GM12878 (cell line): ENCODE results near the gene PPIF. TPM values are rescaled to one million over a fixed set of nuclear protein-coding genes. Genes with fewer than 3 reads are reported as not detected.

ENCODE experiments used
- BACH1 ChIP-seq: fragments of 450-650 bp; IDR thresholded peaks from 2 replicates; pipeline ENCODE4 v1.6.1; 2017; ENCODE audit warnings: mild to moderate bottlenecking, borderline replicate concordance
- BHLHE40 ChIP-seq, 2 experiments: fragments of 450-650 bp in 1 of 2; IDR thresholded peaks; 2 replicates each; pipeline ENCODE4 v1.6.1; 2011 to 2017; ENCODE audit warnings: low read depth in 2 of 2, borderline replicate concordance in 1 of 2, improper control_type of control experiment in 1 of 2, low read length in 1 of 2, mild to moderate bottlenecking in 1 of 2
- CBFB ChIP-seq: IDR thresholded peaks from 2 replicates; pipeline ENCODE4 v1.6.1; 2016; ENCODE audit warnings: antibody characterized with exemption, low read depth
- CHD1 ChIP-seq: IDR thresholded peaks from 2 replicates; pipeline ENCODE4 v1.6.1; 2012; ENCODE audit warnings: low read depth, low read length, improper control_type of control experiment
- DPF2 ChIP-seq: fragments of 450-650 bp; IDR thresholded peaks from 2 replicates; pipeline ENCODE4 v1.6.1; 2017; ENCODE audit warnings: mild to moderate bottlenecking
- EED ChIP-seq: sonication (generic); IDR thresholded peaks from 2 replicates; pipeline ENCODE4 v1.6.1; 2016; ENCODE audit warnings: antibody characterized with exemption, low read depth
- HDGF ChIP-seq: fragments of 450-650 bp; IDR thresholded peaks from 2 replicates; pipeline ENCODE4 v1.6.1; 2016; ENCODE audit warnings: antibody characterized with exemption
- IKZF2 ChIP-seq, 2 experiments: fragments of 450-650 bp; IDR thresholded peaks; 2 replicates each; pipeline ENCODE4 v1.6.1; 2017; ENCODE audit warnings: mild to moderate bottlenecking in 2 of 2, moderate library complexity in 2 of 2
- JUNB ChIP-seq: IDR thresholded peaks from 2 replicates; pipeline ENCODE4 v1.6.1; 2016; ENCODE audit warnings: antibody characterized with exemption, mild to moderate bottlenecking
- MXI1 ChIP-seq: fragments of 150-350 bp; IDR thresholded peaks from 2 replicates; pipeline ENCODE4 v1.6.1; 2011; ENCODE audit warnings: low read depth, mild to moderate bottlenecking, inconsistent platforms, low read length, improper control_type of control experiment
- MYB ChIP-seq: fragments of 150-350 bp; IDR thresholded peaks from 2 replicates; pipeline ENCODE4 v1.6.1; 2014; ENCODE audit warnings: mild to moderate bottlenecking, low read depth, low read length, borderline replicate concordance
- RAD51 ChIP-seq: fragments of 450-650 bp; IDR thresholded peaks from 2 replicates; pipeline ENCODE4 v1.6.1; 2016; ENCODE audit warnings: moderate library complexity, mild to moderate bottlenecking, inconsistent platforms
- RELA ChIP-seq: fragments of 450-650 bp; IDR thresholded peaks from 2 replicates; pipeline ENCODE4 v1.8.0; 2014; ENCODE audit warnings: borderline replicate concordance; ENCODE audit not compliant: partially characterized antibody
- SIN3A ChIP-seq: IDR thresholded peaks from 2 replicates; pipeline ENCODE4 v1.6.1; 2012; ENCODE audit warnings: low read depth, low read length, improper control_type of control experiment
- SRF ChIP-seq, 2 experiments: IDR thresholded peaks; 2 replicates each; pipeline ENCODE4 v1.6.1; 2011; ENCODE audit warnings: low read depth in 2 of 2, low read length in 2 of 2, mild to moderate bottlenecking in 1 of 2, moderate library complexity in 1 of 2
- TBL1XR1 ChIP-seq: IDR thresholded peaks from 2 replicates; pipeline ENCODE4 v1.6.1; 2012; ENCODE audit warnings: low read depth, low read length, improper control_type of control experiment
- USF2 ChIP-seq: IDR thresholded peaks from 2 replicates; pipeline ENCODE4 v1.6.1; 2011; ENCODE audit warnings: low read depth, low read length, improper control_type of control experiment, borderline replicate concordance
- YY1 ChIP-seq: IDR thresholded peaks from 2 replicates; pipeline ENCODE4 v1.6.1; 2011; ENCODE audit warnings: low read depth, mild to moderate bottlenecking, low read length
- ZNF24 ChIP-seq: fragments of 450-650 bp; IDR thresholded peaks from 2 replicates; pipeline ENCODE4 v1.6.1; 2017; ENCODE audit warnings: antibody characterized with exemption, mild to moderate bottlenecking
- polyA plus RNA-seq, 11 experiments: library from polyadenylated mRNA; depleted of rRNA in 4 of 11; unstranded in 6 of 11; stranded (reverse) in 5 of 11; fragments of >200 nt; fragmentation: Nextera tagmentation in 4 of 11; fragmentation: Illumina TruSeq in 1 of 11; extraction: Ambion mirVana in 4 of 11; extraction: Trizol in 1 of 11; gene quantifications; 1 replicate in 1 of 11; 2 replicates in 10 of 11; pipeline versions ENCODE4 v1.2.1 to v1.2.3, GENCODE V29; 2011 to 2016; ENCODE audit warnings: inconsistent platforms in 2 of 11, missing spikeins in 2 of 11, low read depth in 1 of 11
- total RNA-seq, 4 experiments: library from RNA; depleted of rRNA in 3 of 4; stranded (reverse); fragments of >200 nt in 3 of 4; fragmentation: Illumina TruSeq in 1 of 4; extraction: Trizol in 1 of 4; gene quantifications; 2 replicates each; pipeline versions ENCODE4 v1.2.1 to v1.2.3, GENCODE V29; 2013 to 2021
- TF ChIP-seq, protein P1 (sequence below): IDR thresholded peaks from 2 replicates; pipeline ENCODE4 v1.6.1; 2012; ENCODE audit warnings: low read depth, low read length, improper control_type of control experiment
- TF ChIP-seq, protein P2 (sequence below): fragments of 450-650 bp; formaldehyde crosslinking; IDR thresholded peaks from 2 replicates; pipeline ENCODE4 v1.5.0; 2022; ENCODE audit warnings: mild to moderate bottlenecking, missing genetic modification characterization
- TF ChIP-seq, protein P3 (sequence below): fragments of 450-650 bp; IDR thresholded peaks from 2 replicates; pipeline ENCODE4 v1.6.1; 2017; ENCODE audit warnings: borderline replicate concordance
- TF ChIP-seq, protein P4 (sequence below): fragments of 450-650 bp; IDR thresholded peaks from 2 replicates; pipeline ENCODE4 v1.6.1; 2017; ENCODE audit warnings: low read depth, mild to moderate bottlenecking, moderate library complexity

PPIF gene
- total and polyA plus RNA-seq, 10 of the 15 experiments (the other 5 are each of a cell fraction or from before 2014, with no cell fraction given): 28.8 to 180 (median 128) TPM

DNA sequence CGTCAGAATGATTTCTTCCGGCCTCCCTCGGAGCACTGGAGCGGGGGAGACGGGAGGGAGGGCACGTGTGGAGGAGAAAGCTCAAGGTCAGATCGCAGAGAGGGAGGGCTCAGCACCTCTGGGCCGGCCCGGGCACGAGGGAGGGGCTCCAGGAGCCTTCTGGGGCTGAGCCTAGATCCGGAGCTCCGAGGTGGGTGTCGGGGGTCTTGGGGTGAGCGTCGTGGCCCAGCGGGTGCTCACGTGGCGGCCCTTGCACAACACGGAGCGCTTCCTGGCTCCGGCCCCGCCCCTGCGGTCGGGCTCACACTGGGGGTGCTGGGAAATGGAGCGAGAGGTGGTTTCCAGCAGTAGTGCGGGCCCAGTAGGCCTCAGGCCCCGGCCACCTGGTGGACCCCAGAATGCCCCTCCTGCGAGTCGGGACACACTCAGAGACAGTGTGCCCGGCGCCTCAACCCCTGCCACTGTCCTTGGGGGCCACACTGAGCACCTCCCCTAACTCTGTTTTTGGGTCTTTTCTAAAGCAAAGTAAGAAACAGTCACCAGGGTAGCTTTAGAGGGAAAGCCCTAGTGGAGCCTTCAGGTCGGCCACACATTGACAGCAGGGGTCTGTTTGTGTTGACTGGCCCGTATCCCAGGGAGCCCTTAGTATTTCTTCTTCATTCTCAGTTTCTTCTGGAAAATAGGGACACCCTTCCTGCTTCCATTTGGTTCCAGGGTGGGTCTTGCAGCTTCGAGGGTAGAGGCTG is 798 bp downstream of the PPIF start (continued):
- TF ChIP-seq YY1 (0 out of 2 replicates have a peak, but pooled peaks have one; percentile 49), CHD1 (no peak), RELA (peak; percentile 82), EED (no peak; the same call in 1 of the 2 replicates), RAD51 (peak; percentile 70), DPF2 (no peak; the same call in 1 of the 2 replicates), HDGF (peak; percentile 80; the same call in 1 of the 2 replicates), ZNF24 (peak; percentile 6; the same call in 1 of the 2 replicates), MXI1 (peak; percentile 94), BACH1 (peak; percentile 42; the same call in 1 of the 2 replicates), JUNB (no peak), BHLHE40 (IDR thresholded peaks at IDR 0.05; ENCODE audit: borderline replicate concordance in 1 of 2, low read depth in 2 of 2, low read length in 1 of 2) (peak; percentile 90 to 97), USF2 (peak; percentile 26), IKZF2 (IDR thresholded peaks at IDR 0.05) (peak; percentile 41 to 43; a peak in 2 of 4 replicates), SIN3A (peak; percentile 68), CBFB (peak; percentile 86), TBL1XR1 (0 out of 2 replicates have a peak, but pooled peaks have one; percentile 47), SRF (IDR thresholded peaks at IDR 0.05; ENCODE audit: low read depth in 2 of 2, low read length in 2 of 2) (no peak), MYB (no peak)
- TF ChIP-seq, protein P1, sequence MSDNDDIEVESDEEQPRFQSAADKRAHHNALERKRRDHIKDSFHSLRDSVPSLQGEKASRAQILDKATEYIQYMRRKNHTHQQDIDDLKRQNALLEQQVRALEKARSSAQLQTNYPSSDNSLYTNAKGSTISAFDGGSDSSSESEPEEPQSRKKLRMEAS: peak; percentile 95
- TF ChIP-seq, protein P2, sequence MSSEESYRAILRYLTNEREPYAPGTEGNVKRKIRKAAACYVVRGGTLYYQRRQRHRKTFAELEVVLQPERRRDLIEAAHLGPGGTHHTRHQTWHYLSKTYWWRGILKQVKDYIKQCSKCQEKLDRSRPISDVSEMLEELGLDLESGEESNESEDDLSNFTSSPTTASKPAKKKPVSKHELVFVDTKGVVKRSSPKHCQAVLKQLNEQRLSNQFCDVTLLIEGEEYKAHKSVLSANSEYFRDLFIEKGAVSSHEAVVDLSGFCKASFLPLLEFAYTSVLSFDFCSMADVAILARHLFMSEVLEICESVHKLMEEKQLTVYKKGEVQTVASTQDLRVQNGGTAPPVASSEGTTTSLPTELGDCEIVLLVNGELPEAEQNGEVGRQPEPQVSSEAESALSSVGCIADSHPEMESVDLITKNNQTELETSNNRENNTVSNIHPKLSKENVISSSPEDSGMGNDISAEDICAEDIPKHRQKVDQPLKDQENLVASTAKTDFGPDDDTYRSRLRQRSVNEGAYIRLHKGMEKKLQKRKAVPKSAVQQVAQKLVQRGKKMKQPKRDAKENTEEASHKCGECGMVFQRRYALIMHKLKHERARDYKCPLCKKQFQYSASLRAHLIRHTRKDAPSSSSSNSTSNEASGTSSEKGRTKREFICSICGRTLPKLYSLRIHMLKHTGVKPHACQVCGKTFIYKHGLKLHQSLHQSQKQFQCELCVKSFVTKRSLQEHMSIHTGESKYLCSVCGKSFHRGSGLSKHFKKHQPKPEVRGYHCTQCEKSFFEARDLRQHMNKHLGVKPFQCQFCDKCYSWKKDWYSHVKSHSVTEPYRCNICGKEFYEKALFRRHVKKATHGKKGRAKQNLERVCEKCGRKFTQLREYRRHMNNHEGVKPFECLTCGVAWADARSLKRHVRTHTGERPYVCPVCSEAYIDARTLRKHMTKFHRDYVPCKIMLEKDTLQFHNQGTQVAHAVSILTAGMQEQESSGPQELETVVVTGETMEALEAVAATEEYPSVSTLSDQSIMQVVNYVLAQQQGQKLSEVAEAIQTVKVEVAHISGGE (CRISPR knock-in tag): no peak
- TF ChIP-seq, protein P3, sequence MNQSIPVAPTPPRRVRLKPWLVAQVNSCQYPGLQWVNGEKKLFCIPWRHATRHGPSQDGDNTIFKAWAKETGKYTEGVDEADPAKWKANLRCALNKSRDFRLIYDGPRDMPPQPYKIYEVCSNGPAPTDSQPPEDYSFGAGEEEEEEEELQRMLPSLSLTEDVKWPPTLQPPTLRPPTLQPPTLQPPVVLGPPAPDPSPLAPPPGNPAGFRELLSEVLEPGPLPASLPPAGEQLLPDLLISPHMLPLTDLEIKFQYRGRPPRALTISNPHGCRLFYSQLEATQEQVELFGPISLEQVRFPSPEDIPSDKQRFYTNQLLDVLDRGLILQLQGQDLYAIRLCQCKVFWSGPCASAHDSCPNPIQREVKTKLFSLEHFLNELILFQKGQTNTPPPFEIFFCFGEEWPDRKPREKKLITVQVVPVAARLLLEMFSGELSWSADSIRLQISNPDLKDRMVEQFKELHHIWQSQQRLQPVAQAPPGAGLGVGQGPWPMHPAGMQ: no peak
- TF ChIP-seq, protein P4, sequence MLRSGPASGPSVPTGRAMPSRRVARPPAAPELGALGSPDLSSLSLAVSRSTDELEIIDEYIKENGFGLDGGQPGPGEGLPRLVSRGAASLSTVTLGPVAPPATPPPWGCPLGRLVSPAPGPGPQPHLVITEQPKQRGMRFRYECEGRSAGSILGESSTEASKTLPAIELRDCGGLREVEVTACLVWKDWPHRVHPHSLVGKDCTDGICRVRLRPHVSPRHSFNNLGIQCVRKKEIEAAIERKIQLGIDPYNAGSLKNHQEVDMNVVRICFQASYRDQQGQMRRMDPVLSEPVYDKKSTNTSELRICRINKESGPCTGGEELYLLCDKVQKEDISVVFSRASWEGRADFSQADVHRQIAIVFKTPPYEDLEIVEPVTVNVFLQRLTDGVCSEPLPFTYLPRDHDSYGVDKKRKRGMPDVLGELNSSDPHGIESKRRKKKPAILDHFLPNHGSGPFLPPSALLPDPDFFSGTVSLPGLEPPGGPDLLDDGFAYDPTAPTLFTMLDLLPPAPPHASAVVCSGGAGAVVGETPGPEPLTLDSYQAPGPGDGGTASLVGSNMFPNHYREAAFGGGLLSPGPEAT: peak; percentile 95
